ENCODE measurements around the gene PROSER3. TPM values are rescaled to one million over a fixed set of nuclear protein-coding genes. Genes with fewer than 3 reads are reported as not detected.
"Not testable (repeated sequence)": the region's sequence is repeated elsewhere in the genome, so short reads cannot be mapped to it uniquely, and the experiment has no call there.

The PROSER3 gene
- total RNA-seq, 8 experiments from 2014 or later, result 3.1 to 19.9 (median 12.7) TPM

GRCh38 chr19:35755550-35756376 is 2.2 kb upstream of the PROSER3 start:
- in situ Hi-C loops (cut with MboI; ENCODE audit: low pct_unique_long_range_greater_than_20kb in 2 of 9, low sequenced_read_pairs in 9 of 9, unreplicated experiment in 9 of 9), result no loop called here
- no peak overlapping the region for H3K27ac ChIP-seq
- WGBS, 10 experiments, result 0 to 66% (median 58%) methylated on average over 2 to 10 of the region's 74 CpGs; no CpG with 5 or more reads in 7 of the 10 experiments
- H3K4me3 ChIP-seq, result no peak overlapping the region
- peak in 3 of 8 experiments; percentile 27 to 34 (median 28) for ATAC-seq (replicated peaks in 6 of 8)
- H3K4me1 ChIP-seq (replicated peaks in 1 of 2), result peaks cover 13 to 19% of the 10 kb centered on the region in 2 donors

GRCh38 chr19:35756377-35757230 is 1.4 kb upstream of the PROSER3 start, which contains the start of gene HSPB6:
HSPB6 (minus strand) TSS chr19:35757029; CDS start chr19:35757008, 21 bp downstream.
- WGBS, 10 experiments, result 0 to 95% (median 50%) methylated on average over 1 to 16 of the region's 52 CpGs; no CpG with 5 or more reads in 7 of the 10 experiments
- in situ Hi-C loops (cut with MboI; ENCODE audit: low pct_unique_long_range_greater_than_20kb in 2 of 9, low sequenced_read_pairs in 9 of 9, unreplicated experiment in 9 of 9), result no loop called here
- peak in 1 of 8 experiments; percentile 2 for ATAC-seq (replicated peaks in 6 of 8)
- H3K4me3 ChIP-seq, result peak within 1 kb of the TSS; percentile 34 to 91 (median 77)
- H3K4me1 ChIP-seq (replicated peaks in 1 of 2), result peaks cover 13 to 19% of the 10 kb centered on the region in 2 donors
- H3K27ac ChIP-seq, result peak within 1 kb of the TSS; percentile 83 to 89

GRCh38 chr19:35757231-35757748 is 686 bp upstream of the PROSER3 start:
- in situ Hi-C loops (cut with MboI; ENCODE audit: low pct_unique_long_range_greater_than_20kb in 2 of 9, low sequenced_read_pairs in 9 of 9, unreplicated experiment in 9 of 9), result no loop called here
- Histone ChIP-seq H3K4me3 (peak overlapping the region; percentile 34 to 91 (median 77)), H3K4me1 (replicated peaks in 1 of 2) (peaks cover 13 to 19% of the 10 kb centered on the region in 2 donors), H3K27ac (peak overlapping the region; percentile 83 to 89)
- peak; percentile 8 to 47 (median 20) for ATAC-seq (replicated peaks in 6 of 8)
- WGBS, 10 experiments, result 3 to 80% (median 47%) methylated on average over 1 to 7 of the region's 19 CpGs; no CpG with 5 or more reads in 3 of the 10 experiments

- no peak overlapping the region for H3K4me3 ChIP-seq
- 93% methylated on average over 2 of the region's 2 CpGs; no CpG with 5 or more reads in 9 of the 10 experiments for WGBS, 10 experiments
- ATAC-seq (replicated peaks in 6 of 8), result no peak
- peaks cover 13 to 19% of the 10 kb centered on the region in 2 donors for H3K4me1 ChIP-seq (replicated peaks in 1 of 2)
- in situ Hi-C loops (cut with MboI; ENCODE audit: low pct_unique_long_range_greater_than_20kb in 2 of 9, low sequenced_read_pairs in 9 of 9, unreplicated experiment in 9 of 9), result no loop called here
- no peak overlapping the region for H3K27ac ChIP-seq
Measured at GRCh38 chr19:35759697-35760096, 1.7 kb downstream of the PROSER3 start.

GRCh38 chr19:35760711-35761349 is 2.9 kb downstream of the PROSER3 start:
- Histone ChIP-seq H3K4me3 (no peak overlapping the region), H3K27ac (no peak overlapping the region), H3K4me1 (replicated peaks in 1 of 2) (peaks cover 13 to 19% of the 10 kb centered on the region in 2 donors)
- no peak for ATAC-seq (replicated peaks in 6 of 8)
- in situ Hi-C loops (cut with MboI; ENCODE audit: low pct_unique_long_range_greater_than_20kb in 2 of 9, low sequenced_read_pairs in 9 of 9, unreplicated experiment in 9 of 9), result no loop called here
- WGBS, 10 experiments, result 80 to 100% (median 100%) methylated on average over 1 to 3 of the region's 4 CpGs; no CpG with 5 or more reads in 3 of the 10 experiments

- no peak for ATAC-seq (replicated peaks in 6 of 8)
- WGBS, 10 experiments, result 64 to 100% (median 93%) methylated on average over 2 to 9 of the region's 17 CpGs; no CpG with 5 or more reads in 1 of the 10 experiments
- Histone ChIP-seq H3K4me1 (replicated peaks in 1 of 2) (peaks cover 14 to 18% of the 10 kb centered on the region in 2 donors), H3K27ac (no peak overlapping the region), H3K4me3 (no peak overlapping the region)
- in situ Hi-C loops (cut with MboI; ENCODE audit: low pct_unique_long_range_greater_than_20kb in 2 of 9, low sequenced_read_pairs in 9 of 9, unreplicated experiment in 9 of 9), result no loop called here
Measured at GRCh38 chr19:35764432-35765315, 6.7 kb downstream of the PROSER3 start.

- peak in 3 of 8 experiments; percentile 1 to 13 (median 1) for ATAC-seq (replicated peaks in 6 of 8)
- Histone ChIP-seq H3K27ac (peak overlapping the region in 1 of 2 donors; percentile 40), H3K4me1 (replicated peaks in 1 of 2) (peaks cover 14 to 18% of the 10 kb centered on the region in 2 donors), H3K4me3 (no peak overlapping the region)
- 52 to 100% methylated on average over 1 to 2 of the region's 11 CpGs; no CpG with 5 or more reads in 8 of the 10 experiments for WGBS, 10 experiments
- in situ Hi-C loops (cut with MboI; ENCODE audit: low pct_unique_long_range_greater_than_20kb in 2 of 9, low sequenced_read_pairs in 9 of 9, unreplicated experiment in 9 of 9), result no loop called here
Measured at GRCh38 chr19:35766571-35767104, 8.7 kb downstream of the PROSER3 start.

- H3K27ac ChIP-seq, result peak overlapping the region; percentile 0 to 40
- H3K4me1 ChIP-seq (replicated peaks in 1 of 2), result peaks cover 14 to 18% of the 10 kb centered on the region in 2 donors
- 10 to 80% (median 35%) methylated on average over 1 to 4 of the region's 34 CpGs; no CpG with 5 or more reads in 7 of the 10 experiments for WGBS, 10 experiments
- in situ Hi-C loops (cut with MboI; ENCODE audit: low pct_unique_long_range_greater_than_20kb in 2 of 9, low sequenced_read_pairs in 9 of 9, unreplicated experiment in 9 of 9), result no loop called here
- H3K4me3 ChIP-seq, result no peak overlapping the region
- peak in 6 of 8 experiments; percentile 16 to 92 (median 88) for ATAC-seq (replicated peaks in 6 of 8)
Measured at GRCh38 chr19:35767288-35768081, 9.5 kb downstream of the PROSER3 start.

GRCh38 chr19:35768082-35768421 is 10.1 kb downstream of the PROSER3 start:
- no peak for ATAC-seq (replicated peaks in 6 of 8)
- Histone ChIP-seq H3K27ac (no peak overlapping the region), H3K4me3 (no peak overlapping the region), H3K4me1 (replicated peaks in 1 of 2) (peaks cover 14 to 18% of the 10 kb centered on the region in 2 donors)
- 90% methylated on average over 2 of the region's 15 CpGs; no CpG with 5 or more reads in 9 of the 10 experiments for WGBS, 10 experiments
- in situ Hi-C loops (cut with MboI; ENCODE audit: low pct_unique_long_range_greater_than_20kb in 2 of 9, low sequenced_read_pairs in 9 of 9, unreplicated experiment in 9 of 9), result no loop called here

- H3K4me3 ChIP-seq; ATAC-seq (replicated peaks in 6 of 8); in situ Hi-C loops (cut with MboI; ENCODE audit: low pct_unique_long_range_greater_than_20kb in 2 of 9, low sequenced_read_pairs in 9 of 9, unreplicated experiment in 9 of 9); H3K27ac ChIP-seq: not testable (repeated sequence)
- 76 to 100% (median 96%) methylated on average over 1 to 5 of the region's 5 CpGs; no CpG with 5 or more reads in 1 of the 10 experiments for WGBS, 10 experiments
- H3K4me1 ChIP-seq (replicated peaks in 1 of 2), result peaks cover 19 to 28% of the 10 kb centered on the region in 2 donors
Measured at GRCh38 chr19:35772362-35772761, 14.4 kb downstream of the PROSER3 start.
